GM18951 (cell line): ENCODE results near the gene GALNT17.

Experiments used
- POLR2A ChIP-seq: IDR thresholded peaks from 4 replicates; pipeline ENCODE4 v1.6.1; 2011; ENCODE audit warnings: mild to moderate bottlenecking; ENCODE audit not compliant: insufficient read length, insufficient read depth; ENCODE audit errors: extremely low read depth
- in situ Hi-C: fragments of 300-500 bp; cut with MboI; formaldehyde crosslinking; loops from one replicate; pipeline ENCODE4 v1.12.0; 2022; ENCODE audit warnings: low sequenced_read_pairs, mixed read lengths, inconsistent platforms; ENCODE audit not compliant: unreplicated experiment

Gene GALNT17

DNA sequence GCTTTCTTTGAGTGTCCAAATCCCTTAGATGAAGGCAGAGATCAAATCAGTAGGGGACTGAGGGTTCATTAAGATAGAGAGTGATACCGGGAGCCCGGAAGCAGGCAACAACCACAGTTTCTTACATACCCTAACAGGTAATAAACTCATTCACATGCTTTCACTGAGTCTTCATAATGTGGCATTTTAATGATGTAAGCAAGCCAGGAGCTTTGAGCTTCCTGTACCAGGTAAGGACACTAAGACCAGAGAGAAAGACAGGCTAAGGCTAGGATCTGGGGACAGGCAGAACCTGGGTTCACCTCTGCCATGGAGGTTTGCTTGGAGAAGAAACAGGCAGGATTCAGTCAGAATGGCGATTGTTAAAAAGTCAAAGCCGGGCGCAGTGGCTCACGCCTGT, 618.3 kb downstream of the GALNT17 start:
- no peak for TF ChIP-seq POLR2A
- in situ Hi-C loops = no loop called here

DNA sequence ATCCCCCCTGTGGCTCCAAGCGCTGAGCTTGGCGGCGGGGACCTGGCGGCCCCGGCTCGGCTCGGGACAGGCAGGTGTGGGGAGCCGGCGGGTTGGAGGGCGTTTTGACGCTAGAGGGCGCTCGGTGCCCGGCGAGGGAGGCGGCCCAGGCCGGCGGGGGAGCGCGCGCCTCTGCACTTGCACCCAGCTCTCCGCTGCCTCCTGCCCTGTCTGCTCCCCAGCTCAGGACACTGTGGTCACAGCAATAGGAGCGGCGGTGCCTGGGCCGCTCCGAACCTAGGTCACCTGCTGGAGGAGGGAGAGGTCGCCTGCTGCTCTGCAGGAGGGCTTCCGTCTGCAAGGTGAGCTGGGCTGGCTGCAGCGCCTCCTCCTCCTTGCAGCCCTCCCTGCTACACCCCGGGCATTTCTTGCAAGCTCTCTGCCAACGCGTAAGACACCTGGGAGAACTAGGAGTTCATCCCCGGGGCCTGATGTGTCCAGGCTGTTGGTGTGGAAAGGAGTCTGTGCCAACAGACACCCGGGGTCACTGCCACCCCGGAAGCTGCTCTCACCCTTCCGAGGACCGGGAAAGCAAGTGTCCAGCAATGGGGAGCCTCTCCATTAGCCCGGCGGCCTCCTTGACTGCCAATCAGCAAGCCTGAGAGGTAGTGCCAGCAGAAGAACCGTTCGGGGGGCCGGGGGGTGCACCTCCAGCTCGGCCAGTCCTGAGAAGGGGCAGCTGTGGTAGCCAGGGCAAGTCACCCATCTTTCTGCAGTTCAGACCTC, 620.4 kb downstream of the GALNT17 start:
- TF ChIP-seq POLR2A = no peak
- in situ Hi-C loops = no loop called here

DNA sequence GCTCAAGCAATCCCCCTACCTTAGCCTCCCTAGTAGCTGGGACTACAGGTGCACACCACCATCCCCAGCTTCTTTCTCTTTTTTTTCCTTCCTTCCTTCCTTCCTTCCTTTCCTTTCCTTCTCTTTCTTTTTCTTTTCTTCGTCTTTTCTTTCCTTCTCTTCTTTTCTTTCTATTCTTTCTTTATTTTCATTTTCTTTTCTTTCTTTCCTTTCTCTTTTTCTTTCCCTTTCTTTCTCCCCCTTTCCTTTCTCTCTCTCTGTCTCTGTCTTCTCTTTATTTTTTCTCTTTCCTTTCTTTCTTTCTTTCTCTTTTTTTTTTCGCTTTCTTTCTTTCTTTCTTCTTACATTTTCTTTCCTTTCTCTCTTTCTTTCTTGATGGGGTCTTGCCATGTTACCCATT, 621.3 kb downstream of the GALNT17 start:
- in situ Hi-C loops = no loop called here
- no peak for TF ChIP-seq POLR2A

DNA sequence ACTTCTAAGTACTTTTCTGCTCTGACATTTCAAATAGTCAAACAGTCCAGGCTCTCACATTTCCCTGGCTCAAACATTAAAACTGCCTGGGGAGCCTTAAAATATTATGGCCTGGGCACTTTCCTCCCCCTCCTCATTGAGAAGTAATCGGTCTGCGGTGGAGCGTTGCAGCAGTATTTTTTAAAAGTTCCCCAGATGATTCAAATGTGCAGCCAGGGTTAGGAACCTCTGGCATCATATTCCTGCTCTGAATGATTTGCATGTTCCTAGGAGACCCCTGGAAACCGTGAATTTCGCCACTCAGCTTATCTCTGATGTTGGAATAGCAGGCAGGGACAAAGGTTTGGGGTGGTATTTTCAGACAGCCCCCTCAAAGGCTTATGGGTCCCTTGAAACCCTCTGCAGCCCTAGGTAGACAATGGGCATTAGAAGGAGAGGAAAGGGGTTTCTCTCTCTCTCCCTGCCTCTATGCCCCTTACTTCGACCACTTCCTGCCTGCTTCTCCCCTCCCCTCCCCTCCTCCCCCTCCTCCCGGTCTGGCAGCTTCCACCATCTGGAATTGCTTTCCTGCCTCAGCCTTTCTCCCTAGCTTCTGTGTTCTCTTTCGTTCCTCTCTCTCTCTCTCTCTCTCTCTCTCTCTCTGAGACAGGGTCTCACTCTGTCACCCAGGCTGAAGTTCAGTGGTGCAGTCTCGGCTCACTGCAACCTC, 622.2 kb downstream of the GALNT17 start:
- in situ Hi-C loops = no loop called here

DNA sequence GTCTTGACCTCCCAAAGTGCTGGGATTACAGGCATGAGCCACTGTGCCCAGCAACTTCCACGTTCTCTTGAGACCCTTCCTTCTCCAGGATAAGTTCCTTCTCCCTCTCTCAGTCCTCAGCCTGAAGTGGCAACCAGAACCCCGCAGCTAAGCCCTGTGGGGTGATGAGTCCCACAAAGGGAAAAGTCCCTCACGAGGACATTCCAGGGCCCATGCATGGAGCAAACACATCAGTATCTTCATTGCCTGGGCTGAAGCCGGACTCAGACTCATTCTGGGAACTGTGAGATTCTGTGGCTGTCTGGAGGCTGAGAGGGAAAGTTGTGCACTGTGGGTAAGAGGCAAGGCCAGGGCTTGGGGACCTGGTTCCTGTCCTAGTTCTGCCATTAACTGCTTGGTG, 622.9 kb downstream of the GALNT17 start:
- in situ Hi-C loops = no loop called here
- no peak for TF ChIP-seq POLR2A

More for the DNA sequence above, 622.2 kb downstream of the GALNT17 start:
- no peak for TF ChIP-seq POLR2A

DNA sequence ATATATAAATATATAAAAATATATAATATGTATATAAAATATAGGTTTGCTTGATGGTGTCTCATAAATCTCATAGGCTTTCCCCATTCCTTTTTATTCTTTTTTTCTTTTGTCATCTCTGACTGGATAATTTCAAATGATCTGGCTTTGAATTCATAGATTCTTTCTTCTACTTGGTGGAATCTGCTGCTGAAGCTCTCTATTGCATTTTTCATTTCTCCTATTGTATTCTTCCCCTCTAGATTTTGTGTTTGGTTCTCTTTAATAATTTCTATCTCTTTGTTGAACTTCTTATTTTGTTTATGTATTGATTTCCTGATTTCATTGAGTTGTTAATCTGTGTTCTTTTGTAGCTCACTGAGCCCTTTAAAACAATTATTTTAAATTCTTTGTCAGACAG, 629.4 kb downstream of the GALNT17 start:
- TF ChIP-seq POLR2A = no peak
- in situ Hi-C loops = no loop called here
